ENCODE results near the gene GCLC.

GCLC gene

DNA sequence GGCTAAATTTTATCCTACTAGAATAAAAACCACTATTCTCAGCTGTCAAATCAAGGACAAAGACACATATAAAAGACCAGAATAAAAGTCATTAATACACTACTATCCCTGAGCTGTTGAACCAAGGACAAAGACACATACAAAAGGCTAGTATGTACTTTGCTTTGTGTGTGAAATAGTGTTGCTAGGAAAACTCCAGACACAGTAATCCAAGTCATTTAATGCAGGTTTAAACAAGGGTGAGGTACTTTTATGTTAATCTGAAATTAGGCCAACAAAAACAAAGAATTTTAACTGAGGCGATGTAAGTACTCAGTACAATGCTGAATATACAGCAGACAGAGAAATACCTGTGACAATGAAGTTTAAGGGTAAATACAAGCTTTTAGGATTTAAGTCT, 18.9 kb downstream of the GCLC start:
- no peak for DNase-seq (ENCODE audit: low read depth in 2 of 2)

GRCh38 chr6:53524455-53524815, 20.5 kb downstream of the GCLC start:
- peak in 1 of 2 experiments; percentile 39 for DNase-seq (ENCODE audit: low read depth in 2 of 2)

DNA sequence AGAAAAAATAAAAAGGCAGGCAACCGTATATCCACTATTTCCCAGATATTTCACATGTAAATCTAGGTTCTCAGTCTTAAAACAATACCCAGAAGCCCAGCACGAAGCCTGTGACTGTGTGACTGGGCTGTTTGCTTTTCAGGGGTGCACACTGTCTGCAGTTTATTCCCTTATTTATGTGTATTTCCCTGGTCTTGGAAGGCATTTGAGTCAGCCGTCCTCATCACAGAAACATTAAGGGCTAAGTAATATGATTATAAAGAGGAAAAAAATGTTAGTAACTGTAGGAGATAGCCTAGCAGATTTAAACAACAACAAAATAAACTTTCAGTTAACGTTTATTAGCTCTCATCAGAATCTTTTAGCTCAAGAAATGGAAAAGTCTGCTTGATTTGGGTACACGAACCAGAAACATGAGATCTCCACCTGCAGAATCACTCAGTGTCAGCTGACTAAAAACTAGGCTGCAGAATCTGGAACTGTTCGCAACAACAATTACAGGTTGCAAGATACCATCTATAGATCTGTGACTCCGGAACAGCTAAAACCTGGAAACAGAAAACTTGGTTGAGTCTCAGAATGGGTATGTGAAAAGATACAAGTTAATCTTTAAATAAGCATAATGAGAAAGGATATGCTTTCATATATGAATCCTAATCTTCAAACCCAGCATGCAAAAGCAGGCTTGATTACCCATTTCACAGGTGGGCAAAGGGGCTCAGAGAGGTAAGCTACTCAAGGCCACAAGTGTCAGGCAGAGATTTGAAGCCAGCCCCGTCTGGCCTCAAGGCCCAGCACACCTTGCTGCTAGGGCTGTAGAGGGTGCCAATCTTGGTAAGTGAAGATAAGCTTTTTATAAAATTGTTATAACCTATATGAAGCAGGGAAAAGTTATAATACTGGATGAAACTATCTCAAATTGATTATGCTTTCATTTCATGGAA, 21.1 kb downstream of the GCLC start:
- DNase-seq (ENCODE audit: low read depth in 2 of 2): no peak

DNA sequence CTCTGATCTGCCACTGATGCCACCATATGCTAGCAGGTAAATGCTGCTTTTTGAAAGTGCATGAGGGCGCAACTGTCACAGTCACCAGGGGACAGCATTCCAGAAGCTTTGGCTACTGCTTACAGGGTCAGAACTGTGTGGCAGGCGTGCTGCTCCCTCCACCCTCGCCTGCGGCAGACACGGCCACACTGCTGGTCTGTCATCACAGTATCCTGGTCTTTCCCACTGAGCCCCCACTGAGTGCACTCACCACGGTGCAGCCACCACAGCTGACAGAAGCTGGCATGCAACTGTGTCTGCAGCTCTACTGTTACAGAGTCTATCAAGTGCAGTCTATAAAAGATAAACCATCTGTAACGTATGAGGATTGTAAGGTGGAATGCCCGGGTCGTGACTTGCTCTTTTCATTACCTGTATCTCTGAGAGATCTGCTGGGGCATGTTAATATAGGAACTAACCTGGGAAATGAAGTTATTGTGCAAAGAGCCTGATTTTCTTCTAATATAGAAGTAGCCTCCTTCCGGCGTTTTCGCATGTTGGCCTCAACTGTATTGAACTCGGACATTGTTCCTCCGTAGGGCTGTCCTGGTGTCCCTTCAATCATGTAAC, 24.5 kb downstream of the GCLC start:
- no peak for DNase-seq (ENCODE audit: low read depth in 2 of 2)

DNA sequence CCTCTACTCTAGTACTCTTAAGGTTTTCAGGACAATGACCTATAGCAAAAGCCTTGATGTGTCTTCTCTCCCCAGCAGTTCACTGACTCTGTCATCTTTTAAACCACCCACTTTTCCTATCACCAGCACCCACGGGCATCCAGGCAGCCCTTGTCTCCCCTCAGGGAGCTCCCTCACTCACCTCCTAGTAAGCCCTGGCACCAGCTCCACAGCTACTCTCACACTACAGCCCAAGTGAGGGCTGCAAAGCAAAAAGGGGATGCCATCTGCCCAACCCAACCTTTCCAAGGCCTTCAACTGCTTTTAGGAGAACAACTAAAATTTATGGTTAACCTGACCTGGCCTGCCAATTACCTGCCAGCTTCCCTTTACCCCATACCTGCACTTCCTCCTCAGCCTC, 26.0 kb downstream of the GCLC start:
- no peak for DNase-seq (ENCODE audit: low read depth in 2 of 2)

GRCh38 chr6:53517021-53517420, 27.9 kb downstream of the GCLC start:
- no peak for DNase-seq (ENCODE audit: low read depth in 2 of 2)

GRCh38 chr6:53514677-53515076, 30.2 kb downstream of the GCLC start:
- no peak for DNase-seq (ENCODE audit: low read depth in 2 of 2)

GRCh38 chr6:53513519-53513966, 31.4 kb downstream of the GCLC start:
- DNase-seq (ENCODE audit: low read depth in 2 of 2): no peak

DNA sequence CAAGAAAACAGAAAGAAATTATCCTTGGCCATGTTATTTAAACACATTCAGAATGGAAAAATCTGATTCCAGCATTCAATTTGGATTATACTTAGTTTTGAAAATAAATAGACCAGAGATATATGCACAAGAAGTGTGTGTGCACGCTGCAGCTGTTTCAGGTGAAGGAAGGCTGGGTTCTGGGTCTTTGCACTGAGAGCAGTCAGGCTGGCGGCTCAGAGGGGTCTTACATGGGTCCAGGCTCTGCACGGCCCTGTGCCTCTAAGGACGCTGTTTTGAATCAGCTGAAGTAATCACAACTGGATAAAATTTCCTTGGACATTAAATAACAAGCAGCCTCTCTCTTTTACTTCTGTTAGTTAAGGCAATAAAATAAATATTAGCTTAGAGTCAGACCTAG, 31.8 kb downstream of the GCLC start:
- DNase-seq (ENCODE audit: low read depth in 2 of 2): no peak

DNA sequence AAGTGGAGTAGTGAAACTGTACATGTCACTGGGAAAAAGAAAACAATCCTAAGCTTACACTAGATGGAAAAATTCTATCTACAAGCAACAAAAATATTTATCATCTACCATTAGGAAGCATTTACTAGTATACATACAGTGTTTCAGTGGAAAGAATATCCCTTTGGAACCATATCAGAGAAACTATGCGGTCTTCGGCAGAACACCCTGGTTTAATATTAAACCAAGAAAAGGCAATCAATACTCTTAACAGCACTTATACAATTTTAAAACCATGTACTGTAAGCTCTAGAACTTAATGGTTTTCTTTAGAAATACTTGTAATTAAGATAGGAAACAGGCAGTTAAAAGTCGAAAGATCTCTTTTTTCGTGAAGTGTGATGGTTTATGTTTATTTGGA, 32.3 kb downstream of the GCLC start:
- no peak for DNase-seq (ENCODE audit: low read depth in 2 of 2)

- DNase-seq (ENCODE audit: low read depth in 2 of 2): no peak
Measured at GRCh38 chr6:53510746-53511145, 34.2 kb downstream of the GCLC start.

DNA sequence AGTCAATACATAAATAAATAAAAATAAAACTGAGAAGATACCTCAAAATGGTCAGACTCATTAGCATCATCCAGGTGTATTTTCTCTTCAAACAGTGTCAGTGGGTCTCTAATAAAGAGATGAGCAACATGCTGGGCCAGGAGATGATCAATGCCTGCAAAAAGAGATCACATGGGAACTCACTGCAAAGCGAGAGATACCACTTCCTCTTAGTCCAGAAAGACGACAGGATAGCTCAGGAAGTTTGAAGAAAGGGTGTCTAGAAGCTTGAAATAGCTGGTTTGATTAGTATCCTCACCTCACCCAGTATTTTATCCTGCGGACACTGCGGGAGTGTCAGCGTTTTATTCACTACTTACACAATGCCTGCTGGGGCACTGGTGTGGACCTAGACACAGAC, 38.0 kb downstream of the GCLC start:
- no peak for DNase-seq (ENCODE audit: low read depth in 2 of 2)

GRCh38 chr6:53504512-53504911, 40.4 kb downstream of the GCLC start:
- DNase-seq (ENCODE audit: low read depth in 2 of 2): no peak

DNA sequence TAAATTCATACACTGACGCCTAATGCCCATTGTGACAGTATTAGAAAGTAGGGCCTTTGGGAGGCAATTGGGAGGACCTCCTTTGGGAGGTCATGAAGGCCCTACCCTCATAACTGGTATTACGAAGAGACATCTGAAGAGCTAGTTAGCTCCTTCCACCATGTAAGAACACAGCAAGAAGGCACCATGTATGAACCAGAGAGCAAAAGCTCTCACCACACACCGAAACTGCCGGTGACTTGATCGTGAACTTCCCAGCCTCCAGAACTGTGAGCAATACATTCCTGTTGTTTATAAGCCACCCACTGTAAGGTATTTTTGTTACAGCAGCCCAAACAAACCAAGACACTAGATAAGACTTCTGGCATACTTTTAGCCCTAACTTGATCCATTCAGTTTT, 41.8 kb downstream of the GCLC start:
- DNase-seq (ENCODE audit: low read depth in 2 of 2): no peak

DNA sequence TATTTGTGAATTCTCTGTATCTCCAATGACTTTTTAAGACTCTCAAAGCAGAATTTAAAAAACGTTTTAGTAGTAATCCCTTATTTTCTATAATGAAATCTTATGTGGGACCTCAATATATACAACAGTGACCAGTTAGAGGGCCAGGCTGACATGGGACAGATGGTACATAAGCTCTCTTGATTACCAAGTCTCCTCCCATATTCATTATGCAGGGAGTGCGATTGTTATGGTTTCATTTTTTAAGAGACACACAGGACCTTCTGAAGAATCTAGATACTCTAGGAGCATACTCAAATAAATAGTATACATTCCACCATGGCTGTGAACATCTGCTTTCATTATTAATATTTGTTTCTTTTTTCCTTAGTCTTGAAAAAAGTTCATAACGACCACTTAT, 43.5 kb downstream of the GCLC start:
- no peak for DNase-seq (ENCODE audit: low read depth in 2 of 2)

DNA sequence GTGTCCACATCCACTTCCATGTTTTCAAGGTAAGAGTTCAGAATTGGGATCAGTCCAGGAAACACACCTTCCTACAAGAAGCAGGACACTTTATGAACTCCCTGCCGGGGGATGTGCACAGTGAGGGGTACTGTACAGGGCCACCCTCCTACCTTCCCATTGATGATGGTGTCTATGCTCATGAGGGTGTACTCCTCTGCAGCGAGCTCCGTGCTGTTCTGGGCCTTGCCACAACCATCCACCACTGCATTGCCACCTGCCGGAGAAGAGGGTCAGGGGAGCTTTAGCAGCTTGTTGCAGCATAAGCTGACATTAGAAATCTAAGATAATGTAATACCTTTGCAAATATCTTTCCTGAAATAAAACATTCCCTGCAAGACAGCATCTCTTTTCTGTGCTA, 44.8 kb downstream of the GCLC start:
- DNase-seq (ENCODE audit: low read depth in 2 of 2): no peak

DNA sequence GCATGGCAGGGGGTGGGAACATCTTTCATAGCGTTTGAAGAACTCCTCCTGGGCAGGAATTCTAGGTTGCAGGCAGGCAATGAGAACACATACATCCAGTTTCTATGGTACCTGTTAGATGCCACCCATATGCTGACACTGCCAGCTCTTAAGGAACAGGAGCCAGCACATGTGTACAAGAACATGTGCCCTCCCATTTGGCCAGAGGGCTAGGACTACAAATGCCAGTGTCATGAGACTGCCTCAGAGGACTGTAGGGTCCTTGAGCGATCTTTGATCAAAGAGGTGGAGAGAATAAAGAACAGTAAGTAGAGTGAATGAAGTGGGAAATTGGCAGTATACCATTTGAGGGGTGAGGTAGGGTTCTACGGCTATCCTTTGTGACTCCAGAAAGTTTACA, 45.8 kb downstream of the GCLC start:
- DNase-seq (ENCODE audit: low read depth in 2 of 2): no peak

GRCh38 chr6:53498649-53499048, 46.3 kb downstream of the GCLC start:
- DNase-seq (ENCODE audit: low read depth in 2 of 2): no peak

DNA sequence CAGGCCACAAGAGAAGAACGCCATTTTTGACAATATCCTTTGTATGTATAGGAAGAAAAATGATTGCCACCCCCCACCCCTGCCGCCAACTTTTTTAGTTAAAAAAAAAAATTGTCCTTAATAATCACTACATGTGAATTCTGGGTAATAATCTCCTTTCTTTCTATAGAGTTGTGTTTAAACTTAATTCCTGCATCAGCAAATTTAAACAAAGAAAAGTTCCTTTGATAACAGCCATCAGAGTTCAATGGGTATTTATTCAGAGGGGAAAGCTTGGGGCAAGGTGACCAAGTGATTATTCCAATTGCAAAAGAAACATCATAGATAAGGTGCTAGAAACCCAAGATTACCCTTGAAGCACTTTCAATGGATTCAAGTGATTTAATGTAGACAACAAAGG, 47.0 kb downstream of the GCLC start:
- DNase-seq (ENCODE audit: low read depth in 2 of 2): no peak

DNA sequence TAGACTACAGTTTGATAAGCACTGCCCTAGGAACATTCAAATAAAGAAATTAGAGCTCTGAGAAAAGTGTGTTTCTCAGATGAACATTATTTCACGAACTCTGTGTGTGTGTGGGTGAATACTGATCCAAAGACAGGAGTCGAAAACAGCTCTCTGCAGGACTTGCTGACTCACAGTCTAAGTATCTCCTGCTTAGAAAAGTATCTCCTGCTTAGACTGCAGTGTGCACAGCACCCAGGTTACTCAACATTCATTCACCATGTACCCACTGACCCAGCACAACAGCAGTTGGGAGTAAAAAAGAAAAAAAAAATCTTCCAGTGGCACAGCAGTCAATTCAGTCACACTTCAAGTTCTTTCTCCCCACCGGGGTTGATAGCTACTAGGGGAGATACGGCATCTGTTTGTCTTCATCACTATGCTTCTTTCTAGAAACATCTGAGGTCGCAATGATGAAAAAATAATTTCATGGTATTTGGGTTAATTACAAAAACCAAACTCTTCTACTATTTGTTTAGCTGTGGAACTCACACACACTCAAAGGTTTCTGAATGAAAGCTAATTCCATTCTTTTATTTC, 48.0 kb downstream of the GCLC start:
- peak; percentile 51 to 61 for DNase-seq (ENCODE audit: low read depth in 2 of 2)

DNA sequence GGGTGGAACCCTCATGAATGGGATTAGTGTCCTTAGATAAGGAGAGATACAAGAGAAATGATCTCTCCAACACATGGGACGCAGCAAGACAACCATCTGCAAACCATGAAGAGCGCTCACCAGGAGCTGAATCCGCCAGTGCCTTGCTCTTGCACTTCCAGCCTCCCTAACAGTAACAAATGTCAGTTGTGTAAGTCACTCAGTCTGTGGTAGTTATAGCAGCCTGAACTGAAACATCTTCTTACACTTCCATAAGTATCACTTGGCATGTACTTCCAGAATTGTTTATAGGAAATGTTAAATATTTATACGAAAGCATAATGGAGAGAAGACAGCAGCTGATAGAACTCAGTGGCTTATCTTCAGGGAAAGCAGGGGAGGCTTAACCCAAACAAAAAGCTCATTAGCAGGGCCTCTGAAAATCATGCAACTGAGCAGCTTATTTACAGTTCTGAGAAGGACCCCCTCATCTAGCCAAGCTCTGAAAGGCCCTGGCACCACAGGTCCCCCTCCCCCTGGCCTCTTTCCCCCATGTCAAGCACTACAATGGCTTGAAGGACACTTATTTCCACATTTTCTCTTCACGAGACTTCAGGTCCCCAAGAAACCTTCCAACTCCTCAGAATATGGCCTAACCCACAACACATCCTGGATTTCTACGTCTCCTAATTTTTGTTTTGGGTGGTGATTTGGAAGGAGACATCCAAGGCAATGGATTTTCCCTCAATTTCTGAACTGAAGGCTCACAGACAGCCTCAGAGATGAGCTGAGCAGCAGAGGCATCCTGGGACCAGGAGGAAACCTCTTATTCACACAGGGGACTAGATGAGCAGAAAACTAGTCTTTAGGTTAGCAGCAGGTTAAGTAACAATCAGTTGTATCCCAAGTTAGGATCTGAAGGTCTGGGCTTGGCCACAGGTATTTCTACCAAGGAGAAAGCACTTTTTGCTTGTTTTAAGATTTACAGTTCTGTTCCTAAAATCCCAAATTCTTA, 49.1 kb downstream of the GCLC start:
- DNase-seq (ENCODE audit: low read depth in 2 of 2): no peak

DNA sequence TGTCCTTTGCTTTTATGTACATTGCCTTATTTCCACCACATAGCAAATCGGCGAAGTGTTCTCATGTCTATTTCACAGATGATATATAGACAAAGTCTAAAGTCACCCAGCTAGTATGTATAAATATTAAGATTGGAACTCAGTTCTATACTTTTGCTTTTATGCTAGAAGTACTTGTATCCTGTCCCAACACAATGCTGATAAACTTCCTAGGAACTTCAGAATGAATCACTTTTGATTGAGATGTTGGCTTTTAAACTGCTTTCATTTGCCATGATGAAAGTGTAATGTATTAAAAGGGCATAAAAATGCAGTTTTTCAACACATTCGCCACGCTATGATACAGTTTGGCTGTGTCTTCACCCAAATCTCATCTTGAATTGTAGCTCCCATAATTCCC, 50.8 kb downstream of the GCLC start:
- DNase-seq (ENCODE audit: low read depth in 2 of 2): no peak
